HG03196 (cell line): Measurements from ENCODE around the gene HDAC10.

Experiments
- ATAC-seq: cut with Tn5 transposase; IDR thresholded peaks from one replicate; pipeline ENCODE4 v1.9.1; 2021; ENCODE audit not compliant: unreplicated experiment

Gene HDAC10

GRCh38 chr22:50270666-50271394, 19.8 kb upstream of the HDAC10 start:
- no peak for ATAC-seq

- ATAC-seq, result peak; percentile 29
Measured at GRCh38 chr22:50269970-50270665, 19.1 kb upstream of the HDAC10 start, which contains the start of gene MAPK11. MAPK11 (minus strand) TSS chr22:50270380; CDS start chr22:50270292, 88 bp downstream.

GRCh38 chr22:50269573-50269969, 18.5 kb upstream of the HDAC10 start:
- ATAC-seq, result no peak

- ATAC-seq, result no peak
Measured at GRCh38 chr22:50268655-50269113, 17.6 kb upstream of the HDAC10 start.

- ATAC-seq, result no peak
Measured at GRCh38 chr22:50267591-50268390, 16.7 kb upstream of the HDAC10 start.

- no peak for ATAC-seq
Measured at GRCh38 chr22:50266994-50267393, 15.9 kb upstream of the HDAC10 start.

- ATAC-seq, result no peak
Measured at GRCh38 chr22:50264946-50265669, 14.0 kb upstream of the HDAC10 start.

GRCh38 chr22:50264104-50264745, 13.2 kb upstream of the HDAC10 start:
- ATAC-seq, result no peak

GRCh38 chr22:50262973-50263617, 12.0 kb upstream of the HDAC10 start:
- ATAC-seq, result no peak

GRCh38 chr22:50262460-50262911, 11.4 kb upstream of the HDAC10 start:
- ATAC-seq, result no peak

- ATAC-seq, result no peak
Measured at GRCh38 chr22:50261615-50262459, 10.8 kb upstream of the HDAC10 start, which contains the start of gene MAPK12. MAPK12 (minus strand) TSS chr22:50261683; CDS start chr22:50261509, 174 bp downstream.

GRCh38 chr22:50260801-50261614, 9.9 kb upstream of the HDAC10 start:
- ATAC-seq, result no peak

- no peak for ATAC-seq
Measured at GRCh38 chr22:50260434-50260800, 9.4 kb upstream of the HDAC10 start.

GRCh38 chr22:50259302-50259701, 8.2 kb upstream of the HDAC10 start:
- ATAC-seq, result no peak

GRCh38 chr22:50258361-50259292, 7.6 kb upstream of the HDAC10 start:
- ATAC-seq, result no peak

GRCh38 chr22:50257451-50258360, 6.6 kb upstream of the HDAC10 start:
- ATAC-seq, result no peak
